A673 (cell line): Measurements from ENCODE around the gene HDAC4.

Experiments
- CTCF ChIP-seq: fragments of 300-800, 200-600 bp; sonication (generic); conservative IDR thresholded peaks from 2 replicates; pipeline ENCODE4 v1.5.1; 2017; ENCODE audit warnings: low read depth, mild to moderate bottlenecking, antibody characterized with exemption, low read length, moderate library complexity, mixed read lengths
- EZH2 ChIP-seq: fragments of 200-600 bp; sonication (generic); IDR thresholded peaks from 2 replicates; pipeline ENCODE4 v1.6.1; 2017; ENCODE audit warnings: borderline replicate concordance, low read depth, mild to moderate bottlenecking, mixed read lengths, antibody characterized with exemption, low read length; ENCODE audit not compliant: poor library complexity, severe bottlenecking

- TF ChIP-seq CTCF (no peak), EZH2 (no peak)
These were observed 231.3 kb downstream of the HDAC4 start for GRCh38 chr2:239169311-239170048.
